HCT116 (cell line): ENCODE measurements around the gene CDK11A. TPM values are rescaled to one million over a fixed set of nuclear protein-coding genes. Genes with fewer than 3 reads are reported as not detected.

ENCODE experiments used
- ATAC-seq: fragments of 200-7000 bp; cut with Tn5 transposase; 2 replicates; pipeline ENCODE4 v1.9.1; 2020; ENCODE audit warnings: mild to moderate bottlenecking, moderate library complexity
- BruUV-seq: library from RNA; stranded (reverse); fragments of 400-500 nt; replicated peaks from 2 replicates; lab custom pipeline; 2021; lab: Mats Ljungman, UMichigan
- CTCF ChIA-PET: fragments of 300-600 bp; sonication (Branson Sonifier 250); formaldehyde crosslinking; loops from one replicate; lab custom pipeline; 2021; ENCODE audit warnings: antibody characterized with exemption; lab: Charles Lee
- POLR2A ChIA-PET: fragments of 300-600, 350-600 bp; sonication (Branson Sonifier 250); formaldehyde crosslinking; loops from one replicate; lab custom pipeline; 2021; ENCODE audit warnings: antibody characterized with exemption; lab: Charles Lee
- RAD21 ChIA-PET, 2 experiments: fragments of 300-600 bp; sonication (Branson Sonifier 250); formaldehyde crosslinking; loops; one replicate each; lab custom pipeline; 2023; ENCODE audit warnings: low total read pairs in 2 of 2; ENCODE audit not compliant: uncharacterized antibody in 2 of 2, unreplicated experiment in 2 of 2, low non-redundant PET in 1 of 2; lab: Charles Lee
- DNase-seq: peaks from one replicate; pipeline ENCODE4 v3.0.0-alpha.2; 2010; ENCODE audit warnings: low read depth, low spot score
- H2AFZ ChIP-seq: fragments of 200-600 bp; shearing (Covaris generic), sonication (generic); 2 replicates; pipeline ENCODE4 v1.6.1; 2017; ENCODE audit warnings: low read depth, mixed run types, mixed read lengths, antibody characterized with exemption, low read length; ENCODE audit not compliant: poor library complexity, severe bottlenecking
- H3K27ac ChIP-seq: 2 replicates; pipeline ENCODE4 v1.5.1; 2012; ENCODE audit warnings: low read depth, low read length
- H3K27me3 ChIP-seq: fragments of 200-600 bp; sonication (generic); 2 replicates; pipeline ENCODE4 v1.6.1; 2016; ENCODE audit warnings: mixed run types, low read length, mixed read lengths; ENCODE audit not compliant: insufficient read depth
- H3K36me3 ChIP-seq, 2 experiments: fragments of 200-500 bp in 1 of 2; fragments of 200-600 bp in 1 of 2; sonication (Bioruptor generic) in 1 of 2; sonication (generic) in 1 of 2; 2 replicates each; pipeline versions ENCODE4 v1.5.1 to v1.6.1; 2014 to 2016; ENCODE audit warnings: low read length in 2 of 2, inconsistent platforms in 1 of 2, mixed read lengths in 1 of 2, mixed run types in 1 of 2; ENCODE audit not compliant: insufficient read depth in 2 of 2, control insufficient read depth in 1 of 2
- H3K4me1 ChIP-seq, 2 experiments: fragments of 200-600 bp in 1 of 2; sonication (generic) in 1 of 2; 2 replicates each; pipeline versions ENCODE4 v1.5.1 to v1.6.1; 2012 to 2017; ENCODE audit warnings: low read length in 2 of 2, inconsistent platforms in 1 of 2, mild to moderate bottlenecking in 1 of 2, mixed read lengths in 1 of 2, mixed run types in 1 of 2, moderate library complexity in 1 of 2; ENCODE audit not compliant: insufficient read depth in 2 of 2, control insufficient read depth in 1 of 2
- H3K4me2 ChIP-seq: fragments of 200-600 bp; sonication (generic); 2 replicates; pipeline ENCODE4 v1.6.1; 2017; ENCODE audit warnings: mixed run types, low read length, mixed read lengths
- H3K4me3 ChIP-seq, 2 experiments: fragments of 200-600 bp in 1 of 2; sonication (generic) in 1 of 2; replicated peaks in 1 of 2; 2 replicates each; pipeline ENCODE4 v1.5.1; 2011 to 2016; ENCODE audit warnings: low read length in 2 of 2, control low read depth in 1 of 2, low read depth in 1 of 2, mild to moderate bottlenecking in 1 of 2, mixed read lengths in 1 of 2, mixed run types in 1 of 2
- H3K79me2 ChIP-seq: fragments of 200-600 bp; sonication (generic); 2 replicates; pipeline ENCODE4 v1.6.1; 2017; ENCODE audit warnings: mild to moderate bottlenecking, mixed run types, low read length, moderate library complexity, mixed read lengths; ENCODE audit not compliant: insufficient read depth
- H3K9ac ChIP-seq: fragments of 200-600 bp; sonication (generic); 2 replicates; pipeline ENCODE4 v1.6.1; 2016; ENCODE audit warnings: low read length, mixed read lengths
- H3K9me2 ChIP-seq: fragments of 200-600 bp; sonication (generic), shearing (Covaris generic); 2 replicates; pipeline ENCODE4 v1.6.1; 2017; ENCODE audit warnings: mixed run types, mild to moderate bottlenecking, moderate library complexity; ENCODE audit not compliant: insufficient read depth
- H3K9me3 ChIP-seq, 2 experiments: fragments of 200-500 bp in 1 of 2; fragments of 200-600 bp in 1 of 2; sonication (Bioruptor generic) in 1 of 2; sonication (generic) in 1 of 2; 2 replicates each; pipeline ENCODE4 v1.6.1; 2014 to 2017; ENCODE audit warnings: low read length in 2 of 2, mixed read lengths in 2 of 2, inconsistent platforms in 1 of 2, low read depth in 1 of 2, mild to moderate bottlenecking in 1 of 2, mixed run types in 1 of 2, moderate library complexity in 1 of 2; ENCODE audit not compliant: control insufficient read depth in 1 of 2, insufficient read depth in 1 of 2
- H4K20me1 ChIP-seq: fragments of 200-600 bp; sonication (generic), shearing (Covaris generic); 2 replicates; pipeline ENCODE4 v1.6.1; 2017; ENCODE audit warnings: mixed run types, mild to moderate bottlenecking, moderate library complexity; ENCODE audit not compliant: insufficient read depth
- ATF3 ChIP-seq: IDR thresholded peaks from 2 replicates; pipeline ENCODE4 v1.6.1; 2012
- CBX3 ChIP-seq: IDR thresholded peaks from 2 replicates; pipeline ENCODE4 v1.6.1; 2012; ENCODE audit warnings: low read depth
- CEBPB ChIP-seq: IDR thresholded peaks from 2 replicates; pipeline ENCODE4 v1.6.1; 2012; ENCODE audit warnings: low read depth
- EGR1 ChIP-seq: IDR thresholded peaks from 2 replicates; pipeline ENCODE4 v1.6.1; 2012; ENCODE audit warnings: low read depth
- ELF1 ChIP-seq: IDR thresholded peaks from 2 replicates; pipeline ENCODE4 v1.6.1; 2012; ENCODE audit warnings: low read depth, borderline replicate concordance
- EZH2 ChIP-seq: fragments of 200-600 bp; sonication (generic); IDR thresholded peaks from 2 replicates; pipeline ENCODE4 v1.6.1; 2017; ENCODE audit warnings: antibody characterized with exemption, mixed run types
- JUND ChIP-seq: IDR thresholded peaks from 2 replicates; pipeline ENCODE4 v1.6.1; 2012
- POLR2AphosphoS5 ChIP-seq: IDR thresholded peaks from 2 replicates; pipeline ENCODE4 v1.6.1; 2011; ENCODE audit warnings: mild to moderate bottlenecking, low read depth, low read length, moderate library complexity
- RAD21 ChIP-seq: IDR thresholded peaks from 2 replicates; pipeline ENCODE4 v1.6.1; 2012; ENCODE audit warnings: low read depth, mild to moderate bottlenecking
- REST ChIP-seq: IDR thresholded peaks from 2 replicates; pipeline ENCODE4 v1.6.1; 2012; ENCODE audit warnings: low read depth
- SIN3A ChIP-seq: IDR thresholded peaks from 2 replicates; pipeline ENCODE4 v1.6.1; 2012; ENCODE audit warnings: low read depth
- YY1 ChIP-seq: IDR thresholded peaks from 2 replicates; pipeline ENCODE4 v1.6.1; 2011; ENCODE audit warnings: low read length, low read depth, moderate library complexity, mild to moderate bottlenecking; ENCODE audit not compliant: insufficient replicate concordance; ENCODE audit errors: extremely low read depth
- ZBTB33 ChIP-seq: IDR thresholded peaks from 2 replicates; pipeline ENCODE4 v1.6.1; 2011; ENCODE audit warnings: mild to moderate bottlenecking, low read length, moderate library complexity; ENCODE audit not compliant: insufficient replicate concordance; ENCODE audit errors: extremely low read depth
- ZFX ChIP-seq: fragments of 450-650 bp; IDR thresholded peaks from 2 replicates; pipeline ENCODE4 v1.6.1; 2017
- ZNF274 ChIP-seq: fragments of 200-500 bp; sonication (Bioruptor generic); IDR thresholded peaks from 2 replicates; pipeline ENCODE4 v1.6.1; 2014; ENCODE audit warnings: mild to moderate bottlenecking, low read depth, low read length, inconsistent platforms
- intact Hi-C: fragments of 100-400 bp; cut with micrococcal nuclease; formaldehyde crosslinking; loops from 2 replicates; pipeline ENCODE4 v1.10.0; 2022
- total RNA-seq: library from RNA; stranded (reverse); gene quantifications from one replicate; pipeline ENCODE4 v1.2.1, GENCODE V29; 2021; ENCODE audit not compliant: unreplicated experiment
- TF ChIP-seq, protein P1 (sequence below), 3 experiments: fragments of 200-600 bp in 1 of 3; sonication (generic) in 1 of 3; IDR thresholded peaks in 2 of 3; conservative IDR thresholded peaks in 1 of 3; 2 replicates each; pipeline ENCODE4 v1.5.1; 2012 to 2017; ENCODE audit warnings: low read depth in 2 of 3, low read length in 2 of 3, antibody characterized with exemption in 1 of 3, borderline replicate concordance in 1 of 3, control low read depth in 1 of 3, mild to moderate bottlenecking in 1 of 3, mixed read lengths in 1 of 3, mixed run types in 1 of 3, moderate library complexity in 1 of 3; ENCODE audit not compliant: insufficient read depth in 1 of 3
- TF ChIP-seq, protein P2 (sequence below): IDR thresholded peaks from 2 replicates; pipeline ENCODE4 v1.6.1; 2012

Gene CDK11A
- total RNA-seq, 1 experiment from 2014 or later: 61.0 TPM

GRCh38 chr1:1730870-1731269 is 6.7 kb upstream of the CDK11A start:
- ATAC-seq: no peak
- intact Hi-C loops: no loop called here
- POLR2A ChIA-PET: no interaction called here

More at GRCh38 chr1:1730870-1731269, 6.7 kb upstream of the CDK11A start:
- no peaks in the 10 kb centered on the region for H4K20me1 ChIP-seq
- no peak for DNase-seq
- no peak overlapping the region for H3K9ac ChIP-seq
- ChIA-PET CTCF (interaction anchor here (0.7 kb wide), 1 partner anchor 37 kb away, joined by 3 read pairs; no protein-coding TSS in a partner anchor), RAD21 (no interaction called here)
- H3K4me3 ChIP-seq: no peak overlapping the region
- no peaks in the 10 kb centered on the region for H3K9me3 ChIP-seq
- no peaks in the 10 kb centered on the region for H3K79me2 ChIP-seq
- TF ChIP-seq ZFX (no peak), ZBTB33 (no peak), RAD21 (no peak), EGR1 (no peak), ZNF274 (no peak), SIN3A (no peak), REST (no peak), CBX3 (no peak), JUND (no peak), ELF1 (no peak), CEBPB (no peak), EZH2 (no peak), POLR2AphosphoS5 (no peak), ATF3 (no peak), YY1 (no peak)
- TF ChIP-seq, protein P1, sequence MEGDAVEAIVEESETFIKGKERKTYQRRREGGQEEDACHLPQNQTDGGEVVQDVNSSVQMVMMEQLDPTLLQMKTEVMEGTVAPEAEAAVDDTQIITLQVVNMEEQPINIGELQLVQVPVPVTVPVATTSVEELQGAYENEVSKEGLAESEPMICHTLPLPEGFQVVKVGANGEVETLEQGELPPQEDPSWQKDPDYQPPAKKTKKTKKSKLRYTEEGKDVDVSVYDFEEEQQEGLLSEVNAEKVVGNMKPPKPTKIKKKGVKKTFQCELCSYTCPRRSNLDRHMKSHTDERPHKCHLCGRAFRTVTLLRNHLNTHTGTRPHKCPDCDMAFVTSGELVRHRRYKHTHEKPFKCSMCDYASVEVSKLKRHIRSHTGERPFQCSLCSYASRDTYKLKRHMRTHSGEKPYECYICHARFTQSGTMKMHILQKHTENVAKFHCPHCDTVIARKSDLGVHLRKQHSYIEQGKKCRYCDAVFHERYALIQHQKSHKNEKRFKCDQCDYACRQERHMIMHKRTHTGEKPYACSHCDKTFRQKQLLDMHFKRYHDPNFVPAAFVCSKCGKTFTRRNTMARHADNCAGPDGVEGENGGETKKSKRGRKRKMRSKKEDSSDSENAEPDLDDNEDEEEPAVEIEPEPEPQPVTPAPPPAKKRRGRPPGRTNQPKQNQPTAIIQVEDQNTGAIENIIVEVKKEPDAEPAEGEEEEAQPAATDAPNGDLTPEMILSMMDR (IDR thresholded peaks at IDR 0.05 in 2 of 3, conservative IDR thresholded peaks at IDR 0.05 in 1 of 3; ENCODE audit: borderline replicate concordance in 1 of 3, insufficient read depth in 1 of 3, low read depth in 2 of 3, low read length in 2 of 3): no peak
- TF ChIP-seq, protein P2, sequence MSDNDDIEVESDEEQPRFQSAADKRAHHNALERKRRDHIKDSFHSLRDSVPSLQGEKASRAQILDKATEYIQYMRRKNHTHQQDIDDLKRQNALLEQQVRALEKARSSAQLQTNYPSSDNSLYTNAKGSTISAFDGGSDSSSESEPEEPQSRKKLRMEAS: no peak
- H3K4me2 ChIP-seq: no peak overlapping the region
- H2AFZ ChIP-seq: no peak overlapping the region
- H3K4me1 ChIP-seq: no peaks in the 10 kb centered on the region
- BruUV-seq: no TSS peak
- no peak overlapping the region for H3K27ac ChIP-seq
- H3K27me3 ChIP-seq: no peaks in the 10 kb centered on the region
- peaks cover 0 to 4% of the 10 kb centered on the region in 2 experiments; a peak in 1 of 4 replicates for H3K36me3 ChIP-seq
- no peaks in the 10 kb centered on the region for H3K9me2 ChIP-seq
